GM19035 (cell line): ENCODE measurements around the gene DLGAP1.
"Not testable (repeated sequence)": the region's sequence is repeated elsewhere in the genome, so short reads cannot be mapped to it uniquely, and the experiment has no call there.

Source experiments
- ATAC-seq: cut with Tn5 transposase; IDR thresholded peaks from one replicate; pipeline ENCODE4 v1.9.1; 2021; ENCODE audit not compliant: unreplicated experiment

The DLGAP1 gene

GRCh38 chr18:3706279-3707097 lies 748.6 kb downstream of the DLGAP1 start:
- no peak for ATAC-seq

GRCh38 chr18:3704556-3705344 lies 750.4 kb downstream of the DLGAP1 start:
- no peak for ATAC-seq

GRCh38 chr18:3703732-3704176 lies 751.4 kb downstream of the DLGAP1 start:
- ATAC-seq, result no peak

GRCh38 chr18:3699707-3700567 lies 755.2 kb downstream of the DLGAP1 start:
- ATAC-seq, result not testable (repeated sequence)

- ATAC-seq, result not testable (repeated sequence)
Observed at GRCh38 chr18:3694030-3694778, 760.9 kb downstream of the DLGAP1 start.

- ATAC-seq, result no peak
Observed at GRCh38 chr18:3693410-3693809, 761.7 kb downstream of the DLGAP1 start.

GRCh38 chr18:3692691-3693090 lies 762.4 kb downstream of the DLGAP1 start:
- no peak for ATAC-seq

GRCh38 chr18:3692113-3692621 lies 762.9 kb downstream of the DLGAP1 start:
- ATAC-seq, result no peak

- no peak for ATAC-seq
Observed at GRCh38 chr18:3691705-3692104, 763.4 kb downstream of the DLGAP1 start.

GRCh38 chr18:3690764-3691066 lies 764.4 kb downstream of the DLGAP1 start:
- no peak for ATAC-seq

- ATAC-seq, result no peak
Observed at GRCh38 chr18:3689986-3690763, 764.9 kb downstream of the DLGAP1 start.

- ATAC-seq, result no peak
Observed at GRCh38 chr18:3689091-3689490, 766.0 kb downstream of the DLGAP1 start.

- ATAC-seq, result no peak
Observed at GRCh38 chr18:3688690-3689089, 766.4 kb downstream of the DLGAP1 start.

GRCh38 chr18:3683483-3683882 lies 771.6 kb downstream of the DLGAP1 start:
- ATAC-seq, result no peak

- no peak for ATAC-seq
Observed at GRCh38 chr18:3682061-3682460, 773.0 kb downstream of the DLGAP1 start.

GRCh38 chr18:3679241-3679640 lies 775.9 kb downstream of the DLGAP1 start:
- ATAC-seq, result no peak

GRCh38 chr18:3675994-3676393 lies 779.1 kb downstream of the DLGAP1 start:
- no peak for ATAC-seq

GRCh38 chr18:3675446-3675845 lies 779.7 kb downstream of the DLGAP1 start:
- no peak for ATAC-seq

GRCh38 chr18:3671176-3671575 lies 783.9 kb downstream of the DLGAP1 start:
- ATAC-seq, result no peak

- no peak for ATAC-seq
Observed at GRCh38 chr18:3669376-3669775, 785.7 kb downstream of the DLGAP1 start.
